HG02642 (cell line): Measurements from ENCODE around the gene NUDCD2.
"Not testable (repeated sequence)": the region's sequence is repeated elsewhere in the genome, so short reads cannot be mapped to it uniquely, and the experiment has no call there.

Experiments used
- ATAC-seq: cut with Tn5 transposase; IDR thresholded peaks from one replicate; pipeline ENCODE4 v1.9.1; 2021; ENCODE audit warnings: mild to moderate bottlenecking; ENCODE audit not compliant: unreplicated experiment, poor library complexity

The NUDCD2 gene

DNA sequence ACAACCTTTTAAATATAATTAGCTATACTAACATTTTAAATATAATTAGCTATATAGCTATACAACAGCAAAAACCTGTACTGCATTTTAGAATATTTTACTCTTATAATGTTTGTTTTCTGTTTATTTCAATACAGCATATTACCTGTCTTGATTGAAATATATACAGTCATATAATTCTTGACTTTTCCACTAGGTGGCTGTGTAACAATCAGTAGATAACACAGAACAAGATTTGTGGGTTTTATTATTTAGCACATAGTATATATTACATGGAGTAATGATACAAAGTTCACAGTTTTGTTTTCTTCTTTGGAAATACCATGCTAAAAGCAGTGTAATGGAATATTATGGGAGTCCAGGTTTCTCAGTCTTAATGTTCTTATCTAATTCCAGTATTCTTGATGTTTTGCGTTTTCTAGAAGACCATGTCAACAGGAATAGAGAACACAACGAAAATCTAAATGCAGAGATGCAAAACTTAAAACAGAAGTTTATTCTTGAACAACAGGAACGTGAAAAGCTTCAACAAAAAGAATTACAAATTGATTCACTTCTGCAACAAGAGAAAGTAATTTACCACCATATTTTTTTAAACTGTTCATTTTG is 13.8 kb upstream of the NUDCD2 start:
- ATAC-seq = peak; percentile 79

- ATAC-seq = no peak
These were observed 7.8 kb upstream of the NUDCD2 start for GRCh38 chr5:163467682-163468081.

- ATAC-seq = no peak
These were observed 3.1 kb upstream of the NUDCD2 start for GRCh38 chr5:163463063-163463435.

DNA sequence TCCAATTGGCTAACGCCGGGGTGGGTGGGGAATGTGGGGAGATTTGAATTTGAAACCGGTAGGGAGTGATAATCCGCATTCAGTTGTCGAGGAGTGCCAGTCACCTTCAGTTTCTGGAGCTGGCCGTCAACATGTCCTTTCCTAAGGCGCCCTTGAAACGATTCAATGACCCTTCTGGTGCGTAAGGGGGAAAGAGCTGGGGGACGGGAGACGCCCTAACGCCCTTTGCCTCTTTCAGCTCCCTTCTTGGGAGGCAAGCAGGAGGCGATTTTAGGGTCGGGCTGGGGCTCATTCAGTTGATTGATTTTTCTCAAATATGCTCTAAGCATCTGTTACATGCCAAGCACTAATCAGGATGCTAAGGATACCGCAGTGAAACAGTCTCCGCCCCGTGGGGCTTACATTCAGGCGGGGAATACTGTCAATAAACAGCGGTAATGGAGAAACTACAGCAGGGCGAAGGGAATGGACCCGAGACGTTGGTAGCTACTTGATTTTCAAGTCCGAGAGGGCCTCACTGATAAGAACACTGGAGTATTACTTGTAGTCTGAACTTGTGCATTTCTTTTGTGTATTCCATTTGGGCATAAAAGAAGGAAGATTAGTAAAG is 765 bp upstream of the NUDCD2 start, which contains the start of gene HMMR:
TSS of gene HMMR (plus strand) at position 71 of the 610 bp plus-strand sequence. CDS start at position 132, 61 bp downstream.
- ATAC-seq = no peak

DNA sequence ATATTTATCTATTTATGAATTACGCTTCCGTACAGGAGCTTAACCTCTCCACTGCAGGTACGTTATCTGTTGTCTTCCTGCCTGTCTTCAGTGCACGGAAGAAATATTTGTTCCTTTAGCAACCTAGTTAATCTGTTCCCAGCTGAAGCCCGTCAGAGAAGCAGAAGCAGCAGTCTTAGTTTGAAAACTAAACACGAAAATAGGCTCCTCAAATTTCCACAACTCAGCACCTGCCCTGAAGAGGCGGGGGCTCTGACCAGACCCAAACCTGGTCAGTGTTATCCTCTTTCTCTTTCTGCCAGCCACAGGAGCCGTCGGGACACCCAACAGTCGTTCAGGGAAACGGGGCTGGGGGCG is 462 bp downstream of the NUDCD2 start:
- peak; percentile 7 for ATAC-seq

DNA sequence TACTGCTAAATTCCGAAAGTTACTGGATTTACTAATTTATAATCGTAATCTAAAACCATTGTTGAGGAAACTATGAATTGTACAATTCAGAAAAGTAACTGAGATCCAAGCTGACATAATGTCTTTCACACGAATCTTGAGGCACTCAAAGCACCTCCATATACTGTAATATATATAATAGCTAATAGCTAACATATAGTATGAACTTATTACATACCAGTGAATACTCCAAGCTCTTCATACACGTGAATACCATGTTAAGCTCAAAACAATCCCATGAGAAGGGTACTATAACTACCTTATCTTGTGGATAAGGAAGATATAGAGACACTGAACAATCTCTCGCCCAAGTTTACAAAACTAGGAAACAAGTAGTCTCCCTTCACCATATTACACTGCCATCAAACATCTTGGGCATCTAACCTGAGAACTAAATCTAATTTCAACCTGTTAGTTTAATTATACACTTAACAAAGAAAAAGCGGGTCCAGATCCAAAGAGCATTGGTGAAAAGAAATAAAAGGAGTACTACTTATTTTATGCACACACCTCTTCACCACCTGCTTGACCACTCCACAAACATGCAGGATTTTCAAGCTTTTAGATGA is 1.0 kb downstream of the NUDCD2 start:
- no peak for ATAC-seq

DNA sequence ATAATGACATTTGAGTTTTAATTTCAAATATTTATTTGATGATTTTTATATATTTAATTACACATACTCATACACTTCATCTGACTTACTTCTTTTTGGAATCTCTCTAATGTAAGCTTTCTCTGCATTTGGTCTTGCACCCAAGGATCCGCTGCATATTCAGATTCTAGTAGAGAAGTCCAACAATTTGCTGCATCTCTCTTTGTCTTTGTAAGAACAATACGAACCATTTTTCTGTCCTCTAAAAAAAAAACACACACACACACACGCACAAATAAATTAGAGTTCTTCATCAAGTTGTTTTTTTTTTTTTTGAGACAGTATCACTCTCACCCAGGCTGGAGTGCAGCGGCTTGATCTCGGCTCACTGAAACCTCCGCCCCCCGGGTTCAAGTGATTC is 3.1 kb downstream of the NUDCD2 start:
- ATAC-seq = no peak

DNA sequence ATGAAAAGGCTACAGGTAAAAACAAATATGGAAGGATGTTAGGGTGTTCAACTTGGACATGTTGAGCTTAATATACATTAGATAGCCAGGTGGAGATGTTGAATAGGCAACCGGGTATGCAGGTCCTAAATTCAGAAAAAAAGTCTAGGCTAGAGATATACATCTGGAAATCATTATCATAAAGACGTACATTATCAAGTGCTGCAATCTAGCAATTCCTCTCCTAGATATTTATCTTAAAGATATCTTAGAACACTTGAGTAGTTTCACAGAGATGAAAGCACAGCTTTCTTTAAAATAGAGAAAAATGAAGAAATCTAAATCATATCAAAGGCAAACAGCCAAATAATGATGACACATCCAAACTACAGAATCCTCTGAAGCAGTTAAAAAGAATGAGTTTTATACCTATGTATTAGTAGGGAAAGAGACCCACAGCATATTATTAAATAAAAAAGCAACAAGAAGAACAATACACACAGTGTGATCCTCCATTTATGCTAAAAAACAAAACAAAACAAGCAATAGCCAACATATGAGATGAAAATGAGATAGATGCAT is 3.8 kb downstream of the NUDCD2 start:
- no peak for ATAC-seq

DNA sequence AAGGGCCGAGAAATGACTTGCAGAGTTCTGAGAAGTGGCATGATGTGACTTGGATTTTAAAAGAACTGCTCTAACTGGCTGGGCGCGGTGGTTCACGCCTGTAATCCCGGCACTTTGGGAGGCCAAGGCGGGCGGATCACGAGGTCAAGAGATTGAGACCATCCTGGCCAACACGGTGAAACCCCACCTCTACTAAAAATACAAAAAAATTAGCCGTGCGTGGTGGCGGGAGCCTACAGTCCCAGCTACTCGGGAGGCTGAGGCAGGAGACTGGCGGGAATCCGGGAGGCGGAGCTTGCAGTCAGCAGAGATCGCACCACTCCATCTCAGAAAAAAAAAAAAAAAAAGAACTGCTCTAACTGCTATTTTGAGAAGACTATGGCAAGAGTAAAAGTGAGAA is 4.5 kb downstream of the NUDCD2 start:
- ATAC-seq = not testable (repeated sequence)

DNA sequence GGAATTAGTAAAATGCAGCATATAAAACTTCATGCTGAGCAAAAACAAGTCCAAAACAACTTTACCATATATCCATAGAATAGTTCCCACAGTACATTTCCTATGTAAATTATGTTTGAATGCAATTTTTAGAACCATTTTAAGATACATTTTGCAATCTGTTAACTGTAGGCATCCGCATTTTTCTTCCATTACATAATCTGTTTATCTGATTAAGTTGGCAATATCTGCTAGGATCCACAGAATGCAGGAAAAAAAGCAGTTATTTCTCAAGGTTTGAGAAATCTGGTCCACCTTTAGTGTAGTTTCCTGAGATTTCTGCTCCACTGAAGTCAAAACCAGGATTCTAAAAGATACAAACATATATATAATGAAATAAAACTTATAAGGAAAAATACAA is 6.2 kb downstream of the NUDCD2 start:
- ATAC-seq = no peak

GRCh38 chr5:163451489-163451888 is 8.4 kb downstream of the NUDCD2 start:
- ATAC-seq = no peak

DNA sequence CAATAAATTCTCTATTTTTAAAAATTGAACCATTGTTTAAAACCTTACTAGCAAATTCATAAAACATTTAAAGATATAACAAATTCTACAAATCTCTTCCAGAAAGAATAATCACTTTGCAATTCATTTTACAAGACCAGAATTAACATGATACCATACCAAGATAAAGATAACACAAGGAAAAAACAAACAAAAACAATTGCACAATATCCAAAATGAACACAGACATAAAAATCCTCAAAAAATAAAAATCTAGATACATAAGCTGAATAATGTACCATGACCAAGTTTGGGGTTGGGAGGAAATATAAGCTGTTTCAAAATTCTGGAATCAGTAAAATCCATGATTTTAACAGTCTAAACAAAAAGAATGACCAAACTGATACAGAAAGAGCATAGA is 11.4 kb downstream of the NUDCD2 start:
- no peak for ATAC-seq

DNA sequence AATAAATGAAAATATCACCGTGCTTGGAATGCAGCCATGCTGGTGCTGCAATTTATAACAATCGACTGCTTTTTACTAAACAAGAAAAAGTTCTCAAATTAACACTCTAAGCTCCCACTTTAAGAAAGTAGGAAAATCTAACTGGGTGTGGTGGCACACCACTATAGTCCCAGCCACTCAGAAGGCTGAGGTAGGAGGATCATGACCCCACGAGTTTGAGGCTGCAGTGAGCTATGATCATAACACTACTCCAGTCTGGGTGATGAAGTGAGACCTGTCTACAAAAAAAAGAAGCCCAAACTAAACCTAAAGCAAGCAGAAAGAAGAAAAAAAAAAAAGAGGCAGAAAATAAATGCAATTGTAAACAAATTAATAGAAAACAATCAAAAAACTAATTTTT is 12.0 kb downstream of the NUDCD2 start:
- no peak for ATAC-seq

DNA sequence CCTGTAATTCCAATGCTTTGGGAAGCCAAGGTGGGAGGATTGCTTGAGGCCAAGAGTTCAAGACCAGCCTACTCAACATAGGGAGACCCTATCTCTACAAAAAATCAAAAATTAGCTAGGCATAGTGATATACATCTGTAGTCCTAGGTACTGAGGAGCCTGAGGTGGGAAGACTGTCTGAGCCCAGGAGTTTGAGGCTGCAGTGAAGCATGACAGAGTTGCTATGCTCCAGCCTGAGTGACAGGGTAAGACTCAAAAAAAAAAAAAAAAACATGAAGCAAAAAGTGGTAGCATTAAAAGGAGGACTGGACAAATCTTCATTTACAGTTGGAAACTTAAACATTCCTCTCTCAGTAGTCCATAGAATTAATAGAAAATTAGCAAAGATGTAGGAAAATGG is 12.7 kb downstream of the NUDCD2 start:
- ATAC-seq = no peak

GRCh38 chr5:163445345-163445744 is 14.6 kb downstream of the NUDCD2 start:
- no peak for ATAC-seq

- no peak for ATAC-seq
These were observed 15.4 kb downstream of the NUDCD2 start for GRCh38 chr5:163444526-163444925.

- no peak for ATAC-seq
These were observed 18.9 kb downstream of the NUDCD2 start for GRCh38 chr5:163440954-163441353.

DNA sequence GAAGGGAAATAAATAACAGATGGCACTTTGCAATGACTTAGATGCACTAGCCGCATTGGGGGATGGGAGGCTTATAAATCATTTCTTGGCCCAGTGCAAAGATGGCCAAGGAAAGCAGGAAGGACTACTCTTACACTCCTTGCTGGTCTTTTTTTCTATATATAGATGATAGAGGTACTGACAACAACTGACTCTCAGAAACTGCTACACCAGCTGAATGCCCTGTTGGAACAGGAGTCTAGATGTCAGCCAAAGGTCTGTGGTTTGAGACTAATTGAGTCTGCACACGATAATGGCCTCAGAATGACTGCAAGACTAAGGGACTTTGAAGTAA is 20.8 kb downstream of the NUDCD2 start:
- peak; percentile 13 for ATAC-seq

DNA sequence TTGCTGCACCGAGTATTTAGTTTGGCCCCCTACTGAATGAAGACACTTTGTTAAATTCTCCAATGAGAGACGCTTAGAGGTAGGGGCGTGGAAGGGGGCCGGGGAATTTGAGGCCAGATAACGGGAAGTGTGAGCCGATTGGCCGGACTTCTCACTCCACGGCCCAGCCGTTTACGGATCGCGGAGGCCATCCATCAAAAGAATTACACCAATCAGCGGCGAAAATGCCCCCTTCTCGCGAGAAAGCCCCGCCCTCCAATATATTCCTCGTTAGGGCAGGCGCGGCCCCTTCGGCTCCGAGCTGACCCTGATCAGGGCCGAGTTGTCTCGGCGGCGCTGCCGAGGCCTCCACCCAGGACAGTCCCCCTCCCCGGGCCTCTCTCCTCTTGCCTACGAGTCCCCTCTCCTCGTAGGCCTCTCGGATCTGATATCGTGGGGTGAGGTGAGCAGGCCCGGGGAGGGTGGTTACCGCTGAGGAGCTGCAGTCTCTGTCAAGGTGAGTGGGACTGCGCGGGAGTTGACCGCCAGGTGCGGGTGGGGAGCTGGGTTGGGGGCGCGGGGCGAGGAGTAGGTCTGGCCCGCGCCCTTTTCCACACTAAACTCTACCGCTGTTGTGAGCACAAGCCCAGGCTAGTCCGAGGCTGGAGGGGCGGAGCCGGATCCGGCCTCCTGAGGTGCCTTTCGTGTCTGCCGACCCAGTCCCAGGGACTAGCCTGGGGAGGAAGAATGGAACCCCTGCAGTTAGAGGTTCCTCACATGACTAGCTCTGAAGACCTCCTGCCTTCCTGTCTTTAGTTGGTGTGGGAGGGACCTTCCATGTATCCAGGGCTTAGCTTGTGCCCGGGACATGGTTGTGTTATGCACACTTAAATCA is 22.4 kb downstream of the NUDCD2 start, which contains the start of gene CCNG1:
TSS of gene CCNG1 (plus strand) at position 287 of the 874 bp plus-strand sequence. CDS start 1,662 bp downstream, outside the sequence.
- peak; percentile 97 for ATAC-seq

GRCh38 chr5:163437011-163437308 is 22.9 kb downstream of the NUDCD2 start:
- no peak for ATAC-seq

GRCh38 chr5:163436515-163436914 is 23.4 kb downstream of the NUDCD2 start:
- no peak for ATAC-seq
